HEK293 (cell line): ENCODE measurements around the gene ADGRF1.

Source experiments
- CTCF ChIA-PET: fragments of 350-600 bp; formaldehyde crosslinking; extraction: SDS; loops from one replicate; lab custom pipeline; 2021; ENCODE audit warnings: antibody characterized with exemption; lab: Yijun Ruan, JAX
- POLR2A ChIA-PET: fragments of 300-600 bp; formaldehyde crosslinking; extraction: SDS; loops from one replicate; lab custom pipeline; 2020; ENCODE audit warnings: antibody characterized with exemption, inconsistent platforms; lab: Yijun Ruan, JAX
- H3K27ac ChIP-seq: fragments of 200-500 bp; sonication (Bioruptor generic); 2 replicates; pipeline ENCODE4 v1.5.1; 2014; ENCODE audit warnings: low read depth, low read length, control low read depth, inconsistent platforms; ENCODE audit errors: extremely low read depth
- H3K36me3 ChIP-seq, 2 experiments: fragments of 200-500 bp in 1 of 2; sonication (Bioruptor generic) in 1 of 2; 1 replicate in 1 of 2; 2 replicates in 1 of 2; pipeline ENCODE4 v1.5.1; 2014 to 2017; ENCODE audit warnings: inconsistent platforms in 2 of 2, low read length in 2 of 2; ENCODE audit not compliant: control insufficient read depth in 2 of 2, insufficient read depth in 1 of 2
- H3K4me1 ChIP-seq: fragments of 200-500 bp; sonication (Bioruptor generic); 2 replicates; pipeline ENCODE4 v1.5.1; 2014; ENCODE audit warnings: mild to moderate bottlenecking, low read length, inconsistent platforms; ENCODE audit not compliant: control insufficient read depth, insufficient read depth
- H3K4me3 ChIP-seq: 2 replicates; pipeline ENCODE4 v1.5.1; 2011; ENCODE audit warnings: low read depth, mild to moderate bottlenecking, control low read depth, low read length, moderate library complexity
- H3K9me3 ChIP-seq: fragments of 200-500 bp; sonication (Bioruptor generic); 2 replicates; pipeline ENCODE4 v1.5.1; 2014; ENCODE audit warnings: low read depth, low read length, inconsistent platforms; ENCODE audit not compliant: control insufficient read depth, insufficient read depth
- KLF17 ChIP-seq: fragments of 450-650 bp; formaldehyde crosslinking; IDR thresholded peaks from 2 replicates; pipeline ENCODE4 v1.5.1; 2016; ENCODE audit warnings: missing biosample characterization, missing genetic modification characterization
- PRDM10 ChIP-seq: fragments of 450-650 bp; formaldehyde crosslinking; IDR thresholded peaks from 2 replicates; pipeline ENCODE4 v1.5.1; 2016; ENCODE audit warnings: missing biosample characterization, missing genetic modification characterization
- PRDM6 ChIP-seq: fragments of 450-650 bp; formaldehyde crosslinking; IDR thresholded peaks from 2 replicates; pipeline ENCODE4 v1.5.1; 2017; ENCODE audit warnings: missing biosample characterization, missing genetic modification characterization
- RBAK ChIP-seq: fragments of 450-650 bp; formaldehyde crosslinking; IDR thresholded peaks from 2 replicates; pipeline ENCODE4 v1.5.1; 2016; ENCODE audit warnings: missing biosample characterization, missing genetic modification characterization
- SETDB1 ChIP-seq: IDR thresholded peaks from one replicate; pipeline ENCODE4 v1.6.1; 2017; ENCODE audit warnings: mild to moderate bottlenecking, low read length, moderate library complexity, mixed read lengths; ENCODE audit not compliant: insufficient read length
- SP2 ChIP-seq: fragments of 450-650 bp; formaldehyde crosslinking; IDR thresholded peaks from 2 replicates; pipeline ENCODE4 v1.5.1; 2016; ENCODE audit warnings: missing biosample characterization, missing genetic modification characterization
- WT1 ChIP-seq: fragments of 450-650 bp; formaldehyde crosslinking; IDR thresholded peaks from 2 replicates; pipeline ENCODE4 v1.5.1; 2016; ENCODE audit warnings: missing biosample characterization, missing genetic modification characterization
- ZNF146 ChIP-seq: fragments of 450-650 bp; formaldehyde crosslinking; IDR thresholded peaks from 2 replicates; pipeline ENCODE4 v1.5.1; 2016; ENCODE audit warnings: missing biosample characterization, missing genetic modification characterization
- ZNF16 ChIP-seq: fragments of 450-650 bp; formaldehyde crosslinking; IDR thresholded peaks from 2 replicates; pipeline ENCODE4 v1.5.1; 2016; ENCODE audit warnings: low read depth, missing biosample characterization, missing genetic modification characterization
- ZNF404 ChIP-seq: fragments of 450-650 bp; formaldehyde crosslinking; IDR thresholded peaks from 2 replicates; pipeline ENCODE4 v1.5.1; 2017; ENCODE audit warnings: missing biosample characterization, missing genetic modification characterization
- ZNF544 ChIP-seq: fragments of 450-650 bp; formaldehyde crosslinking; IDR thresholded peaks from 2 replicates; pipeline ENCODE4 v1.5.0; 2017; ENCODE audit warnings: missing biosample characterization, missing genetic modification characterization
- ZNF791 ChIP-seq: fragments of 450-650 bp; formaldehyde crosslinking; IDR thresholded peaks from 2 replicates; pipeline ENCODE4 v1.5.1; 2016; ENCODE audit warnings: missing biosample characterization, missing genetic modification characterization
- ZNF837 ChIP-seq: fragments of 450-650 bp; formaldehyde crosslinking; IDR thresholded peaks from 2 replicates; pipeline ENCODE4 v1.5.1; 2016; ENCODE audit warnings: missing biosample characterization, missing genetic modification characterization
- TF ChIP-seq, protein P1 (sequence below): fragments of 450-650 bp; formaldehyde crosslinking; IDR thresholded peaks from 2 replicates; pipeline ENCODE4 v1.5.1; 2017; ENCODE audit warnings: missing biosample characterization, missing genetic modification characterization

The ADGRF1 gene

DNA sequence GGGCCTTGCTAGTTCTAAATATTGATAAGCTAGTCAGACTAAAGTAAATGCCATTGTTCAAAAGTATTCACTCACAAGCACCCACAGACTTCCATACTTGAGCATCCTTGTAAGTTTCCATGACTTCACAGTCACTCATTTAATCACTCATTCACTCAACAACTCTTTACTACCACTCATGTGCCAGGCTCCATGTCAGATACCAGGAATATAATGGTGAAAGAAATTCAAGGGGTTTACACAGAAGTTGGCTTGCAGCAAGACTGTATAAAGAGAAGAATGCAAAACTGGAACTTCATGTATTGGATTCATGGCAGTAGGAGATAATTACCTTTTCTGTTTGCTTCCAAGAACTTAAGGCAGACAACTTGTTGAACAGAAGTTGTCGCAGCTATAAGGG, 36.6 kb downstream of the ADGRF1 start:
- H3K36me3 ChIP-seq = no peaks in the 10 kb centered on the region
- no peaks in the 10 kb centered on the region for H3K4me1 ChIP-seq
- POLR2A ChIA-PET = no interaction called here
- H3K4me3 ChIP-seq = no peak overlapping the region
- H3K9me3 ChIP-seq = no peaks in the 10 kb centered on the region
- H3K27ac ChIP-seq = no peak overlapping the region
- TF ChIP-seq ZNF404 (no peak), PRDM10 (tag by site-specific recombination) (no peak), RBAK (tag by site-specific recombination) (no peak), SP2 (tag by site-specific recombination) (no peak), ZNF146 (no peak)
- TF ChIP-seq, all 188 proteins: peak for 0
- CTCF ChIA-PET = interaction anchor here (1.1 kb wide), 1 partner anchor 14 kb away, joined by 3 read pairs; no protein-coding TSS in a partner anchor

- ChIA-PET POLR2A (no interaction called here), CTCF (interaction anchor here (1.1 kb wide), 1 partner anchor 13 kb away, joined by 3 read pairs; no protein-coding TSS in a partner anchor)
- Histone ChIP-seq H3K27ac (no peak overlapping the region), H3K36me3 (no peaks in the 10 kb centered on the region), H3K4me3 (no peak overlapping the region), H3K9me3 (no peaks in the 10 kb centered on the region), H3K4me1 (no peaks in the 10 kb centered on the region)
- TF ChIP-seq WT1 (tag by site-specific recombination) (peak; percentile 54), ZNF791 (tag by site-specific recombination) (no peak), ZNF16 (tag by site-specific recombination) (no peak), KLF17 (tag by site-specific recombination) (no peak), PRDM6 (tag by site-specific recombination) (peak; percentile 35; the same call in 1 of the 2 replicates)
Measured at GRCh38 chr6:47004463-47004862, 37.7 kb downstream of the ADGRF1 start.

GRCh38 chr6:47000842-47001241, 41.3 kb downstream of the ADGRF1 start:
- no peaks in the 10 kb centered on the region for H3K4me1 ChIP-seq
- ChIA-PET POLR2A (no interaction called here), CTCF (interaction anchor here (0.8 kb wide), 1 partner anchor 152 kb away, joined by 3 read pairs; no protein-coding TSS in a partner anchor)
- TF ChIP-seq, protein P1, sequence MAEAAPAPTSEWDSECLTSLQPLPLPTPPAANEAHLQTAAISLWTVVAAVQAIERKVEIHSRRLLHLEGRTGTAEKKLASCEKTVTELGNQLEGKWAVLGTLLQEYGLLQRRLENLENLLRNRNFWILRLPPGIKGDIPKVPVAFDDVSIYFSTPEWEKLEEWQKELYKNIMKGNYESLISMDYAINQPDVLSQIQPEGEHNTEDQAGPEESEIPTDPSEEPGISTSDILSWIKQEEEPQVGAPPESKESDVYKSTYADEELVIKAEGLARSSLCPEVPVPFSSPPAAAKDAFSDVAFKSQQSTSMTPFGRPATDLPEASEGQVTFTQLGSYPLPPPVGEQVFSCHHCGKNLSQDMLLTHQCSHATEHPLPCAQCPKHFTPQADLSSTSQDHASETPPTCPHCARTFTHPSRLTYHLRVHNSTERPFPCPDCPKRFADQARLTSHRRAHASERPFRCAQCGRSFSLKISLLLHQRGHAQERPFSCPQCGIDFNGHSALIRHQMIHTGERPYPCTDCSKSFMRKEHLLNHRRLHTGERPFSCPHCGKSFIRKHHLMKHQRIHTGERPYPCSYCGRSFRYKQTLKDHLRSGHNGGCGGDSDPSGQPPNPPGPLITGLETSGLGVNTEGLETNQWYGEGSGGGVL (tag by site-specific recombination) = no peak
- TF ChIP-seq ZNF837 = no peak
- no peak for TF ChIP-seq SETDB1
- no peak for TF ChIP-seq ZNF544 (tag by site-specific recombination)
- no peak overlapping the region for H3K27ac ChIP-seq
- H3K4me3 ChIP-seq = no peak overlapping the region
- H3K9me3 ChIP-seq = no peaks in the 10 kb centered on the region
- H3K36me3 ChIP-seq = no peaks in the 10 kb centered on the region
